HepG2 (cell line): ENCODE measurements around the gene NOP58. TPM values are rescaled to one million over a fixed set of nuclear protein-coding genes. Genes with fewer than 3 reads are reported as not detected.

Source experiments
- AGO1 ChIP-seq: fragments of 200-400 bp; formaldehyde crosslinking; IDR thresholded peaks from 2 replicates; pipeline ENCODE4 v1.6.1; 2017; ENCODE audit warnings: mild to moderate bottlenecking, low read depth, low read length, moderate library complexity; ENCODE audit not compliant: poor library complexity, severe bottlenecking
- CEBPB ChIP-seq: IDR thresholded peaks from 2 replicates; pipeline ENCODE4 v1.6.1; 2011; ENCODE audit warnings: low read depth, low read length, improper control_type of control experiment, borderline replicate concordance
- GTF3A ChIP-seq: sonication (generic); formaldehyde crosslinking; conservative IDR thresholded peaks from 2 replicates; pipeline ENCODE4 v1.4.0; 2020; ENCODE audit warnings: mild to moderate bottlenecking, missing genetic modification reagents
- MZF1 ChIP-seq: sonication (generic); formaldehyde crosslinking; IDR thresholded peaks from 2 replicates; pipeline ENCODE4 v1.8.1; 2023; ENCODE audit warnings: mild to moderate bottlenecking, missing genetic modification reagents, borderline replicate concordance
- NFAT5 ChIP-seq: sonication (generic); formaldehyde crosslinking; IDR thresholded peaks from 2 replicates; pipeline ENCODE4 v1.4.0; 2020; ENCODE audit warnings: missing genetic modification reagents
- PBX2 ChIP-seq: IDR thresholded peaks from 2 replicates; pipeline ENCODE4 v1.6.1; 2016; ENCODE audit warnings: control low read depth
- RNF2 ChIP-seq: fragments of 450-650 bp; conservative IDR thresholded peaks from 2 replicates; pipeline ENCODE4 v1.6.1; 2016; ENCODE audit warnings: low read depth
- TBX2 ChIP-seq: sonication (generic); formaldehyde crosslinking; IDR thresholded peaks from 2 replicates; pipeline ENCODE4 v1.5.0; 2020; ENCODE audit warnings: missing genetic modification reagents, mild to moderate bottlenecking, borderline replicate concordance
- ZNF12 ChIP-seq: sonication (generic); formaldehyde crosslinking; IDR thresholded peaks from 2 replicates; pipeline ENCODE4 v1.5.0; 2020; ENCODE audit warnings: missing genetic modification reagents
- ZNF274 ChIP-seq: sonication (generic); formaldehyde crosslinking; IDR thresholded peaks from 2 replicates; pipeline ENCODE4 v1.5.1; 2020; ENCODE audit warnings: mild to moderate bottlenecking, missing genetic modification reagents
- ZNF276 ChIP-seq: sonication (generic); formaldehyde crosslinking; IDR thresholded peaks from 2 replicates; pipeline ENCODE4 v1.4.0; 2020; ENCODE audit warnings: mild to moderate bottlenecking, low read depth, missing genetic modification reagents
- ZNF468 ChIP-seq: sonication (generic); formaldehyde crosslinking; IDR thresholded peaks from 2 replicates; pipeline ENCODE4 v1.8.0; 2022; ENCODE audit warnings: mild to moderate bottlenecking, moderate library complexity, missing genetic modification reagents
- ZNF501 ChIP-seq: sonication (generic); formaldehyde crosslinking; IDR thresholded peaks from 2 replicates; pipeline ENCODE4 v1.5.1; 2020; ENCODE audit warnings: mild to moderate bottlenecking, moderate library complexity, missing genetic modification reagents
- ZNF577 ChIP-seq: sonication (generic); formaldehyde crosslinking; IDR thresholded peaks from 2 replicates; pipeline ENCODE4 v1.4.0; 2020; ENCODE audit warnings: mild to moderate bottlenecking, low read depth, missing genetic modification reagents, borderline replicate concordance
- ZNF615 ChIP-seq: sonication (generic); formaldehyde crosslinking; IDR thresholded peaks from 2 replicates; pipeline ENCODE4 v1.5.0; 2020; ENCODE audit warnings: mild to moderate bottlenecking, missing genetic modification reagents, borderline replicate concordance
- ZNF709 ChIP-seq: sonication (generic); formaldehyde crosslinking; IDR thresholded peaks from 2 replicates; pipeline ENCODE4 v1.5.0; 2020; ENCODE audit warnings: mild to moderate bottlenecking, missing genetic modification reagents
- ZNF776 ChIP-seq: sonication (generic); formaldehyde crosslinking; IDR thresholded peaks from 2 replicates; pipeline ENCODE4 v1.4.0; 2020; ENCODE audit warnings: mild to moderate bottlenecking, missing genetic modification reagents
- ZNF777 ChIP-seq: sonication (generic); formaldehyde crosslinking; IDR thresholded peaks from 2 replicates; pipeline ENCODE4 v1.4.0; 2020; ENCODE audit warnings: missing genetic modification reagents
- polyA plus RNA-seq, 8 experiments: library from polyadenylated mRNA; depleted of rRNA in 3 of 8; stranded (reverse) in 7 of 8; unstranded in 1 of 8; fragments of >200 nt; fragmentation: Illumina TruSeq in 4 of 8; extraction: Trizol in 4 of 8; gene quantifications; 2 replicates each; pipeline versions ENCODE4 v1.2.1 to v1.2.3, GENCODE V29; 2011 to 2016; ENCODE audit warnings: low read depth in 4 of 8, missing spikeins in 1 of 8, mixed read lengths in 1 of 8; ENCODE audit not compliant: insufficient read depth in 1 of 8
- total RNA-seq, 5 experiments: library from RNA; depleted of rRNA; stranded (reverse); fragments of >200 nt; fragmentation: Illumina TruSeq; extraction: Trizol; gene quantifications; 2 replicates each; pipeline ENCODE4 v1.2.3, GENCODE V29; 2016; ENCODE audit warnings: low read depth in 1 of 5

Gene NOP58
- total and polyA plus RNA-seq, 2 of the 13 experiments (the other 11 are each of a cell fraction or from before 2014, with no cell fraction given), result 74.9 to 203 TPM

GRCh38 chr2:202238234-202239197 lies 27.0 kb upstream of the NOP58 start, which contains the start of gene SUMO1 (continued):
- TF ChIP-seq PBX2, result no peak
- TF ChIP-seq GTF3A (CRISPR knock-in tag), result 0 out of 2 replicates have a peak, but pooled peaks have one; percentile 86
- no peak for TF ChIP-seq ZNF615 (CRISPR knock-in tag)
- TF ChIP-seq NFAT5 (CRISPR knock-in tag), result peak; percentile 61
- no peak for TF ChIP-seq ZNF501 (CRISPR knock-in tag)
- TF ChIP-seq RNF2, result no peak
- TF ChIP-seq TBX2, result peak; percentile 76
- peak; percentile 81; the same call in 1 of the 2 replicates for TF ChIP-seq ZNF276 (CRISPR knock-in tag)
- peak; percentile 90 for TF ChIP-seq ZNF776 (CRISPR knock-in tag)
- 0 out of 2 replicates have a peak, but pooled peaks have one; percentile 75 for TF ChIP-seq MZF1 (CRISPR knock-in tag)
- peak; percentile 46; the same call in 1 of the 2 replicates for TF ChIP-seq ZNF12 (CRISPR knock-in tag)
- TF ChIP-seq AGO1, result no peak
- no peak for TF ChIP-seq ZNF777 (CRISPR knock-in tag)
- no peak for TF ChIP-seq CEBPB
- TF ChIP-seq ZNF274 (CRISPR knock-in tag), result peak; percentile 67
- no peak for TF ChIP-seq ZNF468 (CRISPR knock-in tag)
- TF ChIP-seq ZNF577, result no peak
- no peak for TF ChIP-seq ZNF709
